ENCODE results near the gene PRG2. TPM values are rescaled to one million over a fixed set of nuclear protein-coding genes. Genes with fewer than 3 reads are reported as not detected.

The PRG2 gene
- total RNA-seq, 4 donors from 2014 or later = 0.22 to 0.94 (median 0.71) TPM; not detected in 1

DNA sequence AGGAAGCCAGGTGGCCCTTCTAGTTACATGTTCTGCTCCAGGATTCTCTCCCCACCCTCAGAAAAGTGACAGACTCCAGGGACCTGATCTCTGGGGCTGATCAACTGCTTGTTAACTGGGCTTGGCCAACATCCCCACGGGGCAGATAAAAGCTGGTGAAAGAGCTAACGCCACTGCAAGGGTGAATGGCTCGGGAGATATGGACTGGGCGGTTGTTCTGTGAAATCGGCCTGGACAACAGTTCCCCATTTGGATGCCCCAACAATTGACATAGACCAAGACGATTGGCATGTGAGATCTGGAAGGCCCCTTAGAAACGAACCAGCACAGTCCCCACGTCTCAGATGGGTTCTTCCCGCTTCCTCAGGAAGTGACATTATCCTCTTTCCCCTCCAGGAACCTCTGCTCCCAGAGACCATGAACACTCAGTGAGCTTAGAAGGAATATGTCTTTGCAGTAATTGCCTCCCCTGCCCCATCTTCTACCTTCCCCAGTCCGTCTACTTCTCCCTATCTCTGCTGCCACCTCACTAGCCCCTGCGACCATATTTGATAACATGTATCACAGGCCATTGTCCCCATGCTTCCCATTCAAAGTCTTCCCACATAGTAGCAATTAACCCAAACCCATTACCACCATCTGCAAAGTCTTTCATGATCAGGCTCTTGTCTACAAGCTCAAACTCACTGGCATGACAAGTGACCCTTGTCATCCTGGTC lies 5.6 kb upstream of the PRG2 start:
- no peaks in the 10 kb centered on the region for H3K9me3 ChIP-seq
- H3K4me3 ChIP-seq (replicated peaks in 1 of 3) = no peak overlapping the region
- no peak overlapping the region for H3K27ac ChIP-seq
- no peak for TF ChIP-seq POLR2A (IDR thresholded peaks at IDR 0.05)
- TF ChIP-seq, protein P1, sequence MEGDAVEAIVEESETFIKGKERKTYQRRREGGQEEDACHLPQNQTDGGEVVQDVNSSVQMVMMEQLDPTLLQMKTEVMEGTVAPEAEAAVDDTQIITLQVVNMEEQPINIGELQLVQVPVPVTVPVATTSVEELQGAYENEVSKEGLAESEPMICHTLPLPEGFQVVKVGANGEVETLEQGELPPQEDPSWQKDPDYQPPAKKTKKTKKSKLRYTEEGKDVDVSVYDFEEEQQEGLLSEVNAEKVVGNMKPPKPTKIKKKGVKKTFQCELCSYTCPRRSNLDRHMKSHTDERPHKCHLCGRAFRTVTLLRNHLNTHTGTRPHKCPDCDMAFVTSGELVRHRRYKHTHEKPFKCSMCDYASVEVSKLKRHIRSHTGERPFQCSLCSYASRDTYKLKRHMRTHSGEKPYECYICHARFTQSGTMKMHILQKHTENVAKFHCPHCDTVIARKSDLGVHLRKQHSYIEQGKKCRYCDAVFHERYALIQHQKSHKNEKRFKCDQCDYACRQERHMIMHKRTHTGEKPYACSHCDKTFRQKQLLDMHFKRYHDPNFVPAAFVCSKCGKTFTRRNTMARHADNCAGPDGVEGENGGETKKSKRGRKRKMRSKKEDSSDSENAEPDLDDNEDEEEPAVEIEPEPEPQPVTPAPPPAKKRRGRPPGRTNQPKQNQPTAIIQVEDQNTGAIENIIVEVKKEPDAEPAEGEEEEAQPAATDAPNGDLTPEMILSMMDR (IDR thresholded peaks at IDR 0.05) = no peak
- H3K4me1 ChIP-seq = no peaks in the 10 kb centered on the region
- WGBS, 2 donors = 90 to 92% methylated on average over 10 to 11 of the region's 11 CpGs
- intact Hi-C loops (cut with DNase I) = no loop called here
- no peaks in the 10 kb centered on the region for H3K27me3 ChIP-seq
- no peak for DNase-seq
- H3K36me3 ChIP-seq = no peaks in the 10 kb centered on the region

DNA sequence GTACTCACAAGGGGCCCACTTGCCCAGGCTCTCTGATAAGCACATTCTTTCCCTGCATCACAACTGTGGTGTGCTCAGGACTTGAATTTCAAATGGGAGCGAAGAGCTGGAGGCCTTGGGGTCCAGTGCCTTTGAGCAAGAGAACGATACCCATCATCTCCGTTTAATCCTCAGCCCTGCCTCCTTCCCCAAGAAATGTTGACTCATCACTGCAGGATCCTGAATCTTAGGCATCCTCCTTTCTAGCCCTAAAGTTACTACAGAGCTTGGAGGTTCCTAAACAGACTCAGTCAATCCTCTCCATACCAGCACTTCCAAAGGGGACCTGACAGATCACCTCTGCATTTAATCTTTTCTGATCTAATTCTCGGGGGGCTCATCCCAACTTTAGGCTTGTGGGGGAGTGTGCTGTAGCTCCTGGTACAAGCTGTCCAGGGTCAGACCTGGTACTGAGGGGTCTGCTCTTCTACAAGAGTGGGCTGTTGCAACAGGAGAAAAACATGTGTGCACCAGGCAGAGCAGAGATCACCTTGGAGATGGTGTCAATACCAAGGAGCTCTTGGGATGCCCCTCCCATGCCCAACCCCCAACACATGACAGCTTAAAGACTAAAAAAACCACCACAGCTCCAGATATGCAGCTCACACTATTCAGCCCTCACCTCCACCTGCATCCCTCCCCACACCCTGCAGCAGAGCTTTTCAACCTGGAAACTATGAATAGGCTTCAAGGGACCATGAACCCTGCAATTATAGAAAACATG lies 3.9 kb upstream of the PRG2 start:
- WGBS, 2 donors = 82 to 90% methylated on average over 4 of the region's 4 CpGs
- H3K27me3 ChIP-seq = no peaks in the 10 kb centered on the region
- intact Hi-C loops (cut with DNase I) = no loop called here

DNA sequence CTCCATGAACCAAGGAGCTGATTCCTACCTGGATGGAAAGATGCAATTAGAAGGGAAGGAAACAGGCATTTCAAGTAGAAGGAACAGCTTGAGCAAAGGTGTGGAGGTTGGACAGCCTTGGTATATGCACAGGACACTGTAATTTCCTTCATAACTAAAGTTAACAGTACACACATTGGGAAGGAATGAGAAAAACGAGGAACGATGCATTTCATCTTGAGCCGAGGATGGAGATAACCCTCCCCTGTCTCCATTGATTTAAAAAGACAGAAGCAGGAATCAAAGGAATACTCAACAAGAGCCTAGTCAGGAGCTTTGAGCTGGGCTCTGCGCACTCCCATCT lies 2.3 kb upstream of the PRG2 start:
- no peaks in the 10 kb centered on the region for H3K9me3 ChIP-seq
- 88 to 93% methylated on average over 4 of the region's 4 CpGs for WGBS, 2 donors
- H3K27ac ChIP-seq = no peak overlapping the region
- no peak for DNase-seq
- H3K36me3 ChIP-seq = no peaks in the 10 kb centered on the region
- no peak for TF ChIP-seq POLR2A (IDR thresholded peaks at IDR 0.05)
- TF ChIP-seq, protein P1 (IDR thresholded peaks at IDR 0.05) = no peak
- intact Hi-C loops (cut with DNase I) = no loop called here
- H3K27me3 ChIP-seq = no peaks in the 10 kb centered on the region
- H3K4me1 ChIP-seq = no peaks in the 10 kb centered on the region
- no peak overlapping the region for H3K4me3 ChIP-seq (replicated peaks in 1 of 3)

More for the DNA sequence above, 3.9 kb upstream of the PRG2 start:
- no peaks in the 10 kb centered on the region for H3K4me1 ChIP-seq
- H3K36me3 ChIP-seq = no peaks in the 10 kb centered on the region
- no peaks in the 10 kb centered on the region for H3K9me3 ChIP-seq
- no peak for DNase-seq
- H3K27ac ChIP-seq = no peak overlapping the region
- TF ChIP-seq, protein P1 (IDR thresholded peaks at IDR 0.05) = no peak
- no peak for TF ChIP-seq POLR2A (IDR thresholded peaks at IDR 0.05)
- no peak overlapping the region for H3K4me3 ChIP-seq (replicated peaks in 1 of 3)

DNA sequence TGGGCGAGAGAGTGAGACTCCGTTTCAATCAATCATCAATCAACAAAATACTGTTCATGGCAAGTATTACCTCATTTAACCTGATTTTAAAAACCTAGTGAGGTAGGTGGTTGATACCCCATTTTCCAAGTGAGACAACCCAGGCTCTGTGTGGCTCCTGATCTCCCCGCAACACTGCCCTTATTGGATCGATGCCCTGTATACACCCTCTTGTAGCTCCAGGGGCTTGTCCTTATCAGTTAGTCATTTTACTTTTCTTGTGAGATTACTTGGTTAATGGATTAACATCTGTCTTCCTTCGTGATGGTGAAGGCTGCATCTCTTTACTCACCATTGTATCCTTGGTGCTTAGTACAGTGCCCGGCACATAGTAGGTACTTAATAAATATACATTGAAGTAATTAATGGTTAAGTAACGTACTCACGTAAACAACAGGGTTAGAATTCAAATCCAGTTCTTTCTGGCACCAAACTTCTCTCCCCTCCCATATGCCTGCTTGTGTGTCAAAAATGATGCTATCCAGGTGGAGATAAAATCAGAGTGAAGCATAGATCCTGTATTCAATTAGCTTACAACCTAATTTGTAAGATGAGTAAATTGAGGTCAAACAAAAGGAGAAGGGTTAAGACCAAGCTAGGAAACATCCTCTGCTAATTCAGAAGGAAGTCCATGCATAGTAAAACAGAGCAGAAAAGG lies 1.8 kb upstream of the PRG2 start:
- no peak for DNase-seq
- TF ChIP-seq POLR2A (IDR thresholded peaks at IDR 0.05) = no peak
- TF ChIP-seq, protein P1 (IDR thresholded peaks at IDR 0.05) = no peak

More for the DNA sequence above, 1.8 kb upstream of the PRG2 start:
- no peaks in the 10 kb centered on the region for H3K36me3 ChIP-seq
- H3K9me3 ChIP-seq = no peaks in the 10 kb centered on the region
- no peak overlapping the region for H3K4me3 ChIP-seq (replicated peaks in 1 of 3)
- 81 to 92% methylated on average over 8 of the region's 8 CpGs for WGBS, 2 donors
- H3K27me3 ChIP-seq = no peaks in the 10 kb centered on the region
- no peak overlapping the region for H3K27ac ChIP-seq
- H3K4me1 ChIP-seq = no peaks in the 10 kb centered on the region
- intact Hi-C loops (cut with DNase I) = no loop called here
